ENCODE results near the gene FAM76B.

DNA sequence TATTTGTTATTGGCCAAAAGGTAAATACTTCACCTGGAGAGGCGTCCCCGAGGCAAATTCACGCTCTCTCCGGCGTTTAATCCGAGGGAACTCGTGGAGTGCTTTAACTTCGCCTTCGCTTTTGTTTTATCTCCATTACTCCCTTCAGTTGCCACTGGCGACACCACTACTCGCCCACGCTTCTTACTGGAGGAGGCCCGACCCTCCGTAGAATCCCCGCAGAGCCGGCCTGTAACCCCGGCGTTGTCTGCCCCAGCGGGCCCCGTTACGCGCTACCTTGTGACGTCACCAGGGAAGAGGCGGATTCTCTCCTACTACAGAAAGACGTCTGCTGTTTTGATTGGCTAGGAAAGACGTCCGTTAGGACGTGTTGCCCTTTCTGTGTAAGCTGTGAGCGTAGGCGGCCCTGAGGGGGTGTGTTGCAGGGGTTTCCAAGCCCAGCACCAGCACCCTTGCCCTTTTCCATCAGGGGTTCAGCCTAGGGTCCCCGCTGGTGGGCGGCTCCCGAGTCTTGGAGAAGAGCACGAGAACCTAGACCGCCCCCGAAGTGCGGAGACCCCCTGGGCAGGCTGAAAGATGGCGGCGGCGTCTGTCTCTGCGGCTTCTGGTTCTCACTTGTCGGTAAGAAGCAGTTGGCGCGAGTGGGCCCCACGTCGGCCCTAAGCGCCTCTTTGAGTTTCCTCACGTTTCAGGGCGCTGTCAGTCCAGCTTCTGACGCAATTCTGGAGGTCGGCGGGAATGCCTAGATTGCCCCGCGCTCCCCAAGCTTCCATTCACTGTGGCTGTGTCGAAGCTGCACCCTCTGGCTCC lies 746 bp upstream of the FAM76B start, which contains the start of gene CEP57:
- no peak for TF ChIP-seq GATA2 (IDR thresholded peaks at IDR 0.05; ENCODE audit: low read depth, low read length)
- TF ChIP-seq GATA3 (IDR thresholded peaks at IDR 0.05; ENCODE audit: low read depth, low read length) = no peak

Measured in SH-SY5Y (cell line).